Pancreas (tissue), 10 donors: Measurements from ENCODE around the gene TCN2. TPM values are rescaled to one million over a fixed set of nuclear protein-coding genes. Genes with fewer than 3 reads are reported as not detected.
"Not testable (repeated sequence)": the region's sequence is repeated elsewhere in the genome, so short reads cannot be mapped to it uniquely, and the experiment has no call there.

Experiments used
- ATAC-seq, 4 donors: fragments of 200-7000 bp; cut with Tn5 transposase; one replicate each; pipeline versions ENCODE4 v1.8.0 to v1.9.1; 2020; ENCODE audit warnings: mild to moderate bottlenecking in 4 of 4, moderate library complexity in 4 of 4
- DNase-seq, 6 donors: peaks; one replicate each; pipeline ENCODE4 v3.0.0-alpha.2; 2020
- FAIRE-seq: peaks from 2 replicates; lab custom pipeline; 2012; peaks lifted over from hg19 to GRCh38; lab: Jason Lieb, UNC
- H3K27ac ChIP-seq, 4 donors: fragments of 200-600 bp; sonication (generic); 1 replicate in 3 of 4; 2 replicates in 1 of 4; pipeline versions ENCODE4 v1.5.0 to v1.8.0; 2020
- H3K27me3 ChIP-seq, 4 donors: fragments of 200-600 bp; one replicate each; pipeline ENCODE4 v1.8.0; 2021
- H3K36me3 ChIP-seq, 3 donors: fragments of 200-600 bp; sonication (generic) in 1 of 3; one replicate each; pipeline versions ENCODE4 v1.5.0 to v1.8.0; 2020 to 2021
- H3K4me1 ChIP-seq, 3 donors: fragments of 200-600 bp; one replicate each; pipeline ENCODE4 v1.8.0; 2021
- H3K4me3 ChIP-seq, 4 donors: fragments of 200-600 bp; sonication (generic) in 2 of 4; one replicate each; pipeline versions ENCODE4 v1.5.0 to v1.8.0; 2020 to 2021
- H3K9me3 ChIP-seq, 4 donors: fragments of 200-600 bp; one replicate each; pipeline ENCODE4 v1.8.0; 2021
- WGBS, 2 donors: extraction: QIAGEN DNeasy Blood & Tissue Kit; methylation state at CpG; one replicate each; pipeline ENCODE4 v1.1.7; 2013; 5-methylcytosine and 5-hydroxymethylcytosine counted together
- intact Hi-C, 3 donors: fragments of 100-400 bp; cut with DNase I; formaldehyde crosslinking; loops; one replicate each; pipeline versions ENCODE4 v1.11.1 to v1.14.2; 2022
- polyA plus RNA-seq, 2 donors: library from polyadenylated mRNA; stranded (reverse); fragments of 200-250 nt; gene quantifications; one replicate each; pipeline ENCODE4 v1.2.3, GENCODE V29; 2013
- total RNA-seq, 6 donors: library from RNA; stranded (reverse); fragmentation: NEBNext Ultra II Directional in 4 of 6; extraction: Animal tissue kit (Norgen Biotek cat#: 25700) in 4 of 6; gene quantifications; one replicate each; pipeline versions ENCODE4 v1.2.1 to v1.2.4, GENCODE V29; 2021 to 2023
- TF ChIP-seq, protein P1 (sequence below), 4 donors: fragments of 200-600 bp; sonication (generic) in 3 of 4; IDR thresholded peaks; one replicate each; pipeline versions ENCODE4 v1.5.0 to v1.8.0; 2021; ENCODE audit warnings: antibody characterized with exemption in 4 of 4
- donor health status: healthy with polysubstance abuse.
- donor health status: DM: no; HTN: no; CAD: no; lungs with moderate emphysema.
- donor health status: DM: no; HTN: no; CAD: no.
- donor health status: control.
- donor health status: control.
- donor health status: Bipolar disorder and iron deficiency.
- donor health status: DM: yes; HTN: yes; CAD: no.
- donor health status: DM: no; HTN: no; CAD: no.
- donor health status: DM: no; HTN: no; CAD: no.
- donor health status: DM: yes; HTN: yes; CAD: no.

Gene TCN2
- total and polyA plus RNA-seq, 8 donors = 3.6 to 10.0 (median 5.9) TPM

DNA sequence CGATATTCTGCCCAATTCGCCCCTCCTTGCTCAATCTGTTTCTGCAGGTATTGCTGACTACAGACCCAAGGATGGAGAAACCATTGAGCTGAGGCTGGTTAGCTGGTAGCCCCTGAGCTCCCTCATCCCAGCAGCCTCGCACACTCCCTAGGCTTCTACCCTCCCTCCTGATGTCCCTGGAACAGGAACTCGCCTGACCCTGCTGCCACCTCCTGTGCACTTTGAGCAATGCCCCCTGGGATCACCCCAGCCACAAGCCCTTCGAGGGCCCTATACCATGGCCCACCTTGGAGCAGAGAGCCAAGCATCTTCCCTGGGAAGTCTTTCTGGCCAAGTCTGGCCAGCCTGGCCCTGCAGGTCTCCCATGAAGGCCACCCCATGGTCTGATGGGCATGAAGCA, 19.4 kb downstream of the TCN2 start:
- intact Hi-C loops = no loop called here
- DNase-seq (peak in 1 of 6 donors; percentile 36), FAIRE-seq (no peak), ATAC-seq (no peak)
- Histone ChIP-seq H3K27ac (no peak overlapping the region), H3K36me3 (no peaks in the 10 kb centered on the region), H3K27me3 (no peaks in the 10 kb centered on the region), H3K9me3 (no peaks in the 10 kb centered on the region), H3K4me3 (no peak overlapping the region), H3K4me1 (no peaks in the 10 kb centered on the region)
- TF ChIP-seq, protein P1, sequence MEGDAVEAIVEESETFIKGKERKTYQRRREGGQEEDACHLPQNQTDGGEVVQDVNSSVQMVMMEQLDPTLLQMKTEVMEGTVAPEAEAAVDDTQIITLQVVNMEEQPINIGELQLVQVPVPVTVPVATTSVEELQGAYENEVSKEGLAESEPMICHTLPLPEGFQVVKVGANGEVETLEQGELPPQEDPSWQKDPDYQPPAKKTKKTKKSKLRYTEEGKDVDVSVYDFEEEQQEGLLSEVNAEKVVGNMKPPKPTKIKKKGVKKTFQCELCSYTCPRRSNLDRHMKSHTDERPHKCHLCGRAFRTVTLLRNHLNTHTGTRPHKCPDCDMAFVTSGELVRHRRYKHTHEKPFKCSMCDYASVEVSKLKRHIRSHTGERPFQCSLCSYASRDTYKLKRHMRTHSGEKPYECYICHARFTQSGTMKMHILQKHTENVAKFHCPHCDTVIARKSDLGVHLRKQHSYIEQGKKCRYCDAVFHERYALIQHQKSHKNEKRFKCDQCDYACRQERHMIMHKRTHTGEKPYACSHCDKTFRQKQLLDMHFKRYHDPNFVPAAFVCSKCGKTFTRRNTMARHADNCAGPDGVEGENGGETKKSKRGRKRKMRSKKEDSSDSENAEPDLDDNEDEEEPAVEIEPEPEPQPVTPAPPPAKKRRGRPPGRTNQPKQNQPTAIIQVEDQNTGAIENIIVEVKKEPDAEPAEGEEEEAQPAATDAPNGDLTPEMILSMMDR (IDR thresholded peaks at IDR 0.05) = no peak
- 91 to 97% methylated on average over 5 of the region's 5 CpGs for WGBS, 2 donors

DNA sequence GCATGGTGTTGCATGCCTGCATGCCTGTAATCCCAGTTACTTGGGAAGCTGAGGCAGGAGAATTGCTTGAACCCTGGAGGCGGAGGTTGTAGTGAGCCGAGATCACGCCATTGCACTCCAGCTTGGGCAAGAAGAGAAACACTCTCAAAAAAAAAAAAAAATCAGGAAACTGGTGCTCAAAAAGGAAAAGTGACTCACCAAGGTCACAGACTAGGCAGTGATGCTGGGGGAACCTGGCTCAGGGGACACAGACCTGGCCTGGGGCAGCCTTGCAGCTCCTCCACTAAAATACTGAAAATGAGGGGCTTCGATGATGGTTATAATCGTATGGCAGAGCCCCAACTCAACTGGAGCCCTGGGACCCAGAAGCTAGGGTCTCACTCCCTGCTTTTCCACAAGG, 20.5 kb downstream of the TCN2 start:
- TF ChIP-seq, protein P1 (IDR thresholded peaks at IDR 0.05) = no peak
- Histone ChIP-seq H3K27ac (no peak overlapping the region), H3K4me1 (no peaks in the 10 kb centered on the region), H3K9me3 (no peaks in the 10 kb centered on the region), H3K36me3 (no peaks in the 10 kb centered on the region), H3K4me3 (no peak overlapping the region), H3K27me3 (no peaks in the 10 kb centered on the region)
- no peak for FAIRE-seq
- intact Hi-C loops = no loop called here
- 91% methylated on average over 5 of the region's 5 CpGs for WGBS, 2 donors
- DNase-seq = no peak
- no peak for ATAC-seq

DNA sequence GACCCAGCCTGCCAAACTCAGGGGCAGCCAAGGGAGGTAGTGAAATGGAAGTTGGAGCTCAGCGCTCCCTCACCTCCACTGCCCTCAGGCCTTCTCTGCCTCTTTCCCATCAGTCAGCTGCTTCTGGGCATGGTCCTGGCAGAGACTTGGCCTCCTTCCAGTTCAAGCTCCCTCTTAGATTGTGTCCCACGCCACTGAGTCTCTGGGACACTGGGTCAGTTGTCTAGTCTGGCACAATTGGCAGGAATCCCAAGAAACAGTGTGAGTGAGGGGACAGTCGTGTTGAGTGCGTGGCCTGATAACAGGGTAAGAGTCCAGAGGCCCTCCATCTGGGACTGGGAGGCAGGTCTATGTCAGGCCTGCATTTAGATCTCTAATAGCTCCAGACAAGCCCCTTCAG, 21.5 kb downstream of the TCN2 start:
- Histone ChIP-seq H3K4me3 (no peak overlapping the region), H3K9me3 (no peaks in the 10 kb centered on the region), H3K4me1 (no peaks in the 10 kb centered on the region), H3K27me3 (no peaks in the 10 kb centered on the region), H3K36me3 (no peaks in the 10 kb centered on the region), H3K27ac (no peak overlapping the region)
- WGBS, 2 donors = 56 to 68% methylated on average over 4 of the region's 4 CpGs
- FAIRE-seq = no peak
- peak in 1 of 6 donors; percentile 8 for DNase-seq
- no peak for ATAC-seq
- TF ChIP-seq, protein P1 (IDR thresholded peaks at IDR 0.05) = no peak
- intact Hi-C loops = no loop called here

DNA sequence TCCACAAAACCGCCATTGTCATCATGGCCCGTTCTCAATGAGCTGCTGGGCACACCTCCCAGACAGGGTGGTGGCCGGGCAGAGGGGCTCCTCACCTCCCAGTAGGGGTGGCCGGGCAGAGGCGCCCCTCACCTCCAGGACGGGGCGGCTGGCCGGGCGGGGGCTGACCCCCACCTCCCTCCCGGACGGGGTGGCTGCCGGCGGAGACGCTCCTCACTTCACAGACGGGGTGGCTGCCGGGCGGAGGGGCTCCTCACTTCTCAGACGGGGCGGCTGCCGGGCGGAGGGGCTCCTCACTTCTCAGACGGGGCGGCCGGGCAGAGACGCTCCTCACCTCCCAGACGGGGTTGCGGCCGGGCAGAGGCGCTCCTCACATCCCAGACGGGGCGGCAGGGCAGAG, 24.5 kb downstream of the TCN2 start:
- WGBS, 2 donors = 91 to 94% methylated on average over 15 to 25 of the region's 31 CpGs
- not testable (repeated sequence) for H3K4me1 ChIP-seq, H3K27ac ChIP-seq, H3K27me3 ChIP-seq, H3K9me3 ChIP-seq, ATAC-seq, H3K36me3 ChIP-seq, H3K4me3 ChIP-seq, FAIRE-seq, DNase-seq
- intact Hi-C loops = loop anchor here in 2 of 3 donors (5.0 to 10.0 kb wide), 3 partner anchors 123 to 291 kb away; no protein-coding TSS in a partner anchor

DNA sequence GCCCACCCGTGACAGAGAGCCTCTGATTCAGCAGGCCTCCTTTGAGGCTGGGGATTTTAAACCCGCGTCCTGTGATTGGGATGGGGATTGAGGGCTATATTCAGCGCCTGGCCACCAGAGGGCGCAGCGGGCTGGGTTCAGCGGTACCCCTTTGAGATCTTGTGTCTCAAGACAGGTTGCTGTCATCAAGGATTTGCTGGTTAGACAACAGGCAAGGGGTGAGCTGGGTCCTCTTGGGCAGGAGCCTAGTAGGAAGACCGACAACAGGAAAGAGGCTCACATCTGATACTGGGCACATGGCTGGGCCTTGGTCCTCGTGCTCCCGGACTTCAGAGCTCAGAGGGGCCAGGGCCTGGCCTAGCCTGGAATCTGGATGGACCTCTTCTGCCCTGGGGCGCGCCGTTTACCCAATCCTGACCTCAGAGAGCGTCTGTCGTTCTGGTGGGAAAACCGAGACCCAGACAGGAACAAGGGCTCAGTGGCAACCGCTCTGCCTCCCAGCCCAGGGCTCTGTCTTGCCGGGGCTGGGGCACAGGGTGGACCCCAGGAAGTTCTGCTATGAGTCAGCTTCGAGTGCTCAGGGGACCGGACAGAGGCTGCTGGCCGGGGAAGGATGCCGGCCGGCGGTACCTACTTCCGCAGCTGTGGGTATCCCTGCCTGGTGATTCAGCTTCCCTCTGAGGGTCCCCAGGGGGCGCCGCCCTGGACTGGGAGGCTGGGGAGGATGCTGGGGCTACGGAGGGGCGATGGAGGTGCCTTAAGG, 27.7 kb downstream of the TCN2 start:
- FAIRE-seq (no peak), DNase-seq (peak; percentile 61 to 96 (median 80)), ATAC-seq (peak; percentile 69 to 86 (median 76))
- Histone ChIP-seq H3K27ac (peak overlapping the region; percentile 59 to 79 (median 64)), H3K9me3 (no peaks in the 10 kb centered on the region), H3K4me1 (peaks cover 12 to 14% (median 14%) of the 10 kb centered on the region in 3 donors), H3K36me3 (no peaks in the 10 kb centered on the region), H3K4me3 (peak overlapping the region in 2 of 4 donors; percentile 55 to 70), H3K27me3 (no peaks in the 10 kb centered on the region)
- TF ChIP-seq, protein P1 (IDR thresholded peaks at IDR 0.05) = peak; percentile 87 to 96 (median 90)
- 17% methylated on average over 29 of the region's 29 CpGs for WGBS, 2 donors
- intact Hi-C loops = loop anchor here in 2 of 3 donors (5.0 to 10.0 kb wide), 3 partner anchors 120 to 288 kb away; no protein-coding TSS in a partner anchor
